GM21786 (cell line): ENCODE data around the gene CIT.

ENCODE experiments used
- ATAC-seq: cut with Tn5 transposase; IDR thresholded peaks from one replicate; pipeline ENCODE4 v1.9.1; 2021; ENCODE audit not compliant: unreplicated experiment

Gene CIT

GRCh38 chr12:119864591-119864990, 12.5 kb downstream of the CIT start:
- no peak for ATAC-seq

GRCh38 chr12:119859241-119859640, 17.9 kb downstream of the CIT start:
- no peak for ATAC-seq

GRCh38 chr12:119857041-119857591, 20.0 kb downstream of the CIT start:
- no peak for ATAC-seq

GRCh38 chr12:119850330-119850729, 26.8 kb downstream of the CIT start:
- ATAC-seq = no peak

- ATAC-seq = no peak
These were observed 34.0 kb downstream of the CIT start for GRCh38 chr12:119843100-119843499.

GRCh38 chr12:119842380-119842779, 34.7 kb downstream of the CIT start:
- no peak for ATAC-seq

GRCh38 chr12:119841433-119842210, 35.5 kb downstream of the CIT start:
- ATAC-seq = no peak

GRCh38 chr12:119840582-119840981, 36.5 kb downstream of the CIT start:
- no peak for ATAC-seq

GRCh38 chr12:119840168-119840567, 37.0 kb downstream of the CIT start:
- no peak for ATAC-seq

GRCh38 chr12:119838826-119839600, 38.1 kb downstream of the CIT start:
- no peak for ATAC-seq

GRCh38 chr12:119836781-119837180, 40.3 kb downstream of the CIT start:
- no peak for ATAC-seq

- ATAC-seq = no peak
These were observed 42.1 kb downstream of the CIT start for GRCh38 chr12:119835068-119835467.

GRCh38 chr12:119829439-119829838, 47.7 kb downstream of the CIT start:
- ATAC-seq = no peak

GRCh38 chr12:119828300-119828699, 48.8 kb downstream of the CIT start:
- no peak for ATAC-seq

- ATAC-seq = no peak
These were observed 49.4 kb downstream of the CIT start for GRCh38 chr12:119827760-119828159.

- no peak for ATAC-seq
These were observed 50.3 kb downstream of the CIT start for GRCh38 chr12:119826661-119827445.

- ATAC-seq = no peak
These were observed 51.9 kb downstream of the CIT start for GRCh38 chr12:119825262-119825661.

- no peak for ATAC-seq
These were observed 55.1 kb downstream of the CIT start for GRCh38 chr12:119822046-119822445.

GRCh38 chr12:119819322-119819721, 57.8 kb downstream of the CIT start:
- no peak for ATAC-seq

GRCh38 chr12:119817546-119818343, 59.4 kb downstream of the CIT start:
- no peak for ATAC-seq
